Measurements from ENCODE around the gene NCDN. TPM values are rescaled to one million over a fixed set of nuclear protein-coding genes. Genes with fewer than 3 reads are reported as not detected.

NCDN gene
- total RNA-seq, 1 donor from 2014 or later = 38.3 TPM

DNA sequence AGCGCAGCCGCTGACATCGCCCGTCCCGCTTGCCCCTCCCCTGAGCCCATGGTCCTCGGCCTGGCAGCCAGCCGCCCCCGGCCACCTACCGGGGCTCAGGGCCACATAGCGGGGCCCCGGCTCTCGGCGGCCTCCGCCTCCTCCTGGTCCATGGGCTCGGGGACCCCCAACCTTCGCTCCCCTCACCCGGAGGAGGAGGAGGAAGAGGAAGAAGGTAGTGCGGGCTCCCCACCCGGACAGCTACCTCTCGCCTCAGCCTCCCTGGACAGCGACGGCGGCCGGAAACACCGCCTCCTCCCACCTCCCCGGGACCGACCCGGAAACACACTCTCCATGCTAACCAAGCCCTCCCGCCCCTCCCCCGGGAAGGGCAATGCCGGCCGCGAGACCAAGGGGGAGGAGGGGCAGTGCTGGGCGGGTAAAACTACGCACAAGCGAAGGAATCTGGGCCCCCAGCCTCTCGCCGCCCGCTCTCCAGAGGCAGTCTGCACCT is 435 bp upstream of the NCDN start, which contains the start of gene KIAA0319L:
Gene KIAA0319L (minus strand): TSS at position 286 of the 493 bp plus-strand sequence. CDS start 2,912 bp downstream, outside the sequence.
- TF ChIP-seq, protein P1, sequence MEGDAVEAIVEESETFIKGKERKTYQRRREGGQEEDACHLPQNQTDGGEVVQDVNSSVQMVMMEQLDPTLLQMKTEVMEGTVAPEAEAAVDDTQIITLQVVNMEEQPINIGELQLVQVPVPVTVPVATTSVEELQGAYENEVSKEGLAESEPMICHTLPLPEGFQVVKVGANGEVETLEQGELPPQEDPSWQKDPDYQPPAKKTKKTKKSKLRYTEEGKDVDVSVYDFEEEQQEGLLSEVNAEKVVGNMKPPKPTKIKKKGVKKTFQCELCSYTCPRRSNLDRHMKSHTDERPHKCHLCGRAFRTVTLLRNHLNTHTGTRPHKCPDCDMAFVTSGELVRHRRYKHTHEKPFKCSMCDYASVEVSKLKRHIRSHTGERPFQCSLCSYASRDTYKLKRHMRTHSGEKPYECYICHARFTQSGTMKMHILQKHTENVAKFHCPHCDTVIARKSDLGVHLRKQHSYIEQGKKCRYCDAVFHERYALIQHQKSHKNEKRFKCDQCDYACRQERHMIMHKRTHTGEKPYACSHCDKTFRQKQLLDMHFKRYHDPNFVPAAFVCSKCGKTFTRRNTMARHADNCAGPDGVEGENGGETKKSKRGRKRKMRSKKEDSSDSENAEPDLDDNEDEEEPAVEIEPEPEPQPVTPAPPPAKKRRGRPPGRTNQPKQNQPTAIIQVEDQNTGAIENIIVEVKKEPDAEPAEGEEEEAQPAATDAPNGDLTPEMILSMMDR (IDR thresholded peaks at IDR 0.05) = peak; percentile 4
- H3K4me3 Mint-ChIP-seq (ENCODE audit: unreplicated experiment) = peak within 1 kb of the TSS; percentile 98
- no peaks in the 10 kb centered on the region for H3K9me3 Mint-ChIP-seq (ENCODE audit: unreplicated experiment)
- peaks cover 44% of the 10 kb centered on the region for H3K4me1 Mint-ChIP-seq (ENCODE audit: unreplicated experiment)
- H3K27me3 Mint-ChIP-seq (ENCODE audit: unreplicated experiment) = no peaks in the 10 kb centered on the region
- no peak for DNase-seq (ENCODE audit: extremely low spot score, unreplicated experiment)
- H3K27ac Mint-ChIP-seq (ENCODE audit: unreplicated experiment) = peak within 1 kb of the TSS; percentile 93
- H3K36me3 Mint-ChIP-seq (ENCODE audit: unreplicated experiment) = peaks cover 19% of the 10 kb centered on the region

DNA sequence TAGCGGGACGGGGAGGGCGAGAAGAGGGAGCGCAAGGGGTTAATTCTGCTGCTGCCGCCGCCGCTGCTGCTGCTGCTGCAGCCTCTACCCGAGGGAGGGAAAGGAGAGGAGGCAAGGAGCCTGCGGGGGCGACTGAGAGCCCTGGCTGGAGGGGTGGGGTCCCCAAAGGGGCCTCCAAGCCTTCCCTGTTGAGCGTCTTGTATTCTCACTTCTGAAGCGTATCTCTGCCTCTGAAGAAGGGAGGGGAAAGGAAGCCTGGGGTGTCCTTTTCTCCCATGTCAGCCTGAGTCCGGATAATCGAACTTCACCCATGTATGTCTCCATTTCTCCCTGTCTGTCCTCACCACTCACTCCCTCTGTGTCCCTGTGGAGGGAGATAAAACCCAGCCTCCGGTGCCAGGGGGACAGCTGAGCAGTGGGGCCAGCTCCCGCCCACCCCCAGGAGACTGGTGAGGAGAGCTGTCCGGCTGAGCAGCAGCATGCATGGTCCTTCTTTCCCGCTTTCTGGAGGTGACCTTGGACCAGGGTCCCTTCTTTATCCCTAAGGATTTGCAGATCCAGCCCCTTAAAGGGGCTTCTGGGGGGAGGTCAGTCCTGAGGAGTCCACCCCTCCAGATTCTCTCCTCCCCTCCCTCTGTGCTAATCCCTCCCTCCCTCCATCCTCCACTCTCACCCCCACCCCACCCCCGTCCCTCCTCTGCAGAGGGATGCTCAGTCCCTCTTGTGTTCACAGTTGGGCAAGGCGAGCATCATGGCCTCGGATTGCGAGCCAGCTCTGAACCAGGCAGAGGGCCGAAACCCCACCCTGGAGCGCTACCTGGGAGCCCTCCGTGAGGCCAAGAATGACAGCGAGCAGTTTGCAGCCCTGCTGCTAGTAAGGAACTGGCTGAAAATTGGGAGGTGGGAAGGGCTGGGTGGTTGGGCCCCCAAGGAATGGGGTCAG is 1.0 kb downstream of the NCDN start:
- H3K4me1 Mint-ChIP-seq (ENCODE audit: unreplicated experiment) = peaks cover 41% of the 10 kb centered on the region
- peak overlapping the region; percentile 93 for H3K27ac Mint-ChIP-seq (ENCODE audit: unreplicated experiment)
- DNase-seq (ENCODE audit: extremely low spot score, unreplicated experiment) = no peak
- H3K27me3 Mint-ChIP-seq (ENCODE audit: unreplicated experiment) = no peaks in the 10 kb centered on the region
- TF ChIP-seq, protein P1 (IDR thresholded peaks at IDR 0.05) = peak; percentile 6
- H3K4me3 Mint-ChIP-seq (ENCODE audit: unreplicated experiment) = peak overlapping the region; percentile 98
- H3K9me3 Mint-ChIP-seq (ENCODE audit: unreplicated experiment) = no peaks in the 10 kb centered on the region
- H3K36me3 Mint-ChIP-seq (ENCODE audit: unreplicated experiment) = peaks cover 9% of the 10 kb centered on the region

DNA sequence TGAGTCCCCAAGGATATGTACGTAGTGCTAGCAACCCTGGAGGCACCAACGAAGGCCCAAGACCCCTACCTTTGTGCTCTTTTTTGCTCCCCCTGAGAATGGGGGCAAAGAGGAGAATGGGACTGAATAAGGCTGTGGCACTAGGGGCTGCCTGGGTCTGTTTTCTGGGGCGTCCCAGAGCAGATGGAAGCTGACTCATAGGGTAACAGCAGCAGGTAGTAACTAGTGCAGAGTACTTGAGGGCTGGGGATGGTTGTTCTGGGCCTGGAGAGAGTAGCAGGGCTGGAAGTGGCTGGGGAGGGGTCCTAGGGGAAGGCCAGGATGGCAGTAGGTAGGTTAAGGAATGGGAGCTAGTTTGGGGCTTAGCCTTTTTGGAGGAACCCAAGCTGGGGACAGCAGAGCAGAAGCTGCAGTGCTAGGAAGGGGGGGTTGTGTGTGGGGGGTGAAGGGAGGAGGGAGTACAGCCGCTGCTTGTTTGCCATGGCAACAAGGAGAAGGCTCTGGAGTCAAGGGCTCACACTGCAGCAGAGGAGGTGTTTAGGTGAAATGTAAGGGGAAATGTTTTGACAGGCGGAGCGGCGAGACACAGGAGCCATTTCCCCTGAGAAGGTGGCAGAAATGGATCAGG is 1.8 kb downstream of the NCDN start:
- Mint-ChIP-seq H3K4me1 (ENCODE audit: unreplicated experiment) (peaks cover 37% of the 10 kb centered on the region), H3K27ac (ENCODE audit: unreplicated experiment) (peak overlapping the region; percentile 5), H3K27me3 (ENCODE audit: unreplicated experiment) (no peaks in the 10 kb centered on the region), H3K36me3 (ENCODE audit: unreplicated experiment) (peaks cover 7% of the 10 kb centered on the region), H3K4me3 (ENCODE audit: unreplicated experiment) (peak overlapping the region; percentile 18), H3K9me3 (ENCODE audit: unreplicated experiment) (no peaks in the 10 kb centered on the region)
- no peak for DNase-seq (ENCODE audit: extremely low spot score, unreplicated experiment)
- TF ChIP-seq, protein P1 (IDR thresholded peaks at IDR 0.05) = no peak

DNA sequence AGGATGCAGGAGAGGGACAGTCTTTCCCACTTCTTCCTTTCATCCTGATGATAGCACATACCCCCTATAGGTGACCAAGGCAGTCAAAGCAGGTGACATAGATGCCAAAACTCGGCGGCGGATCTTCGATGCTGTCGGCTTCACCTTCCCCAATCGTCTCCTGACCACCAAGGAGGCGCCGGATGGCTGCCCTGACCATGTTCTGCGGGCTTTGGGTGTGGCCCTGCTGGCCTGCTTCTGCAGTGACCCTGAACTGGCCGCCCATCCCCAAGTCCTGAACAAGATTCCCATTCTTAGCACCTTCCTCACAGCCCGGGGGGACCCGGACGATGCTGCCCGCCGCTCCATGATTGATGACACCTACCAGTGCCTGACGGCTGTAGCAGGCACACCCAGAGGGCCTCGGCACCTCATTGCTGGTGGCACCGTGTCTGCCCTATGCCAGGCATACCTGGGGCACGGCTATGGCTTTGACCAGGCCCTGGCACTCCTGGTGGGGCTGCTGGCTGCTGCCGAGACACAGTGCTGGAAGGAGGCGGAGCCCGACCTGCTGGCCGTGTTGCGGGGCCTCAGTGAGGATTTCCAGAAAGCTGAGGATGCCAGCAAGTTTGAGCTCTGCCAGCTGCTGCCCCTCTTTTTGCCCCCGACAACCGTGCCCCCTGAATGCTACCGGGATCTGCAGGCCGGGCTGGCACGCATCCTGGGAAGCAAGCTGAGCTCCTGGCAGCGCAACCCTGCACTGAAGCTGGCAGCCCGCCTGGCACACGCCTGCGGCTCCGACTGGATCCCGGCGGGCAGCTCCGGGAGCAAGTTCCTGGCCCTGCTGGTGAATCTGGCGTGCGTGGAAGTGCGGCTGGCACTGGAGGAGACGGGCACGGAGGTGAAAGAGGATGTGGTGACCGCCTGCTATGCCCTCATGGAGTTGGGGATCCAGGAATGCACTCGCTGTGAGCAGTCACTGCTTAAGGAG is 2.9 kb downstream of the NCDN start:
- no peaks in the 10 kb centered on the region for H3K27me3 Mint-ChIP-seq (ENCODE audit: unreplicated experiment)
- no peaks in the 10 kb centered on the region for H3K9me3 Mint-ChIP-seq (ENCODE audit: unreplicated experiment)
- H3K36me3 Mint-ChIP-seq (ENCODE audit: unreplicated experiment) = peaks cover 11% of the 10 kb centered on the region
- H3K4me3 Mint-ChIP-seq (ENCODE audit: unreplicated experiment) = no peak overlapping the region
- H3K27ac Mint-ChIP-seq (ENCODE audit: unreplicated experiment) = no peak overlapping the region
- TF ChIP-seq, protein P1 (IDR thresholded peaks at IDR 0.05) = no peak
- DNase-seq (ENCODE audit: extremely low spot score, unreplicated experiment) = no peak
- H3K4me1 Mint-ChIP-seq (ENCODE audit: unreplicated experiment) = peaks cover 27% of the 10 kb centered on the region

All from osteocyte (in vitro differentiated cells).